Sigmoid colon (tissue), 3 donors: Measurements from ENCODE around the gene PRR7.

Source experiments
- POLR2A ChIP-seq, 2 donors: fragments of 450-650 bp; IDR thresholded peaks; one replicate each; pipeline ENCODE4 v1.6.1; 2016; ENCODE audit warnings: antibody characterized with exemption in 2 of 2, mild to moderate bottlenecking in 2 of 2, moderate library complexity in 2 of 2
- TF ChIP-seq, protein P1 (sequence below), 4 experiments: fragments of 450-650 bp in 3 of 4; fragments of 200-600 bp in 1 of 4; IDR thresholded peaks; one replicate each; pipeline ENCODE4 v1.5.1; 2016 to 2019; ENCODE audit warnings: antibody characterized with exemption in 4 of 4, mild to moderate bottlenecking in 3 of 4, moderate library complexity in 2 of 4

DNA sequence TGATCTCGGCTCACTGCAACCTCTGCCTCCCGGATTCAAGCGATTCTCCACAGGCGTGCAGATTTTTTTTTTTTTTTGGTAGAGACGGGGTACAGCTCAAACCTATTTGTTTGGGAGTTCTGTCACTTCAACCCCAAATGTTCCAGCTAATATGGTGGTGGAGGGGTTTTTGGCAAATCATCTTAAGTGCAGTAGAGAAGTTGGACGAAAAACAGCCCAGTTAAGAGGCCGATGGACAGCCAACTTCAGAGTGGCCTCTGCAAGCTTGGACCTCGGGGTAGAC is 756 bp upstream of the PRR7 start:
- TF ChIP-seq, protein P1, sequence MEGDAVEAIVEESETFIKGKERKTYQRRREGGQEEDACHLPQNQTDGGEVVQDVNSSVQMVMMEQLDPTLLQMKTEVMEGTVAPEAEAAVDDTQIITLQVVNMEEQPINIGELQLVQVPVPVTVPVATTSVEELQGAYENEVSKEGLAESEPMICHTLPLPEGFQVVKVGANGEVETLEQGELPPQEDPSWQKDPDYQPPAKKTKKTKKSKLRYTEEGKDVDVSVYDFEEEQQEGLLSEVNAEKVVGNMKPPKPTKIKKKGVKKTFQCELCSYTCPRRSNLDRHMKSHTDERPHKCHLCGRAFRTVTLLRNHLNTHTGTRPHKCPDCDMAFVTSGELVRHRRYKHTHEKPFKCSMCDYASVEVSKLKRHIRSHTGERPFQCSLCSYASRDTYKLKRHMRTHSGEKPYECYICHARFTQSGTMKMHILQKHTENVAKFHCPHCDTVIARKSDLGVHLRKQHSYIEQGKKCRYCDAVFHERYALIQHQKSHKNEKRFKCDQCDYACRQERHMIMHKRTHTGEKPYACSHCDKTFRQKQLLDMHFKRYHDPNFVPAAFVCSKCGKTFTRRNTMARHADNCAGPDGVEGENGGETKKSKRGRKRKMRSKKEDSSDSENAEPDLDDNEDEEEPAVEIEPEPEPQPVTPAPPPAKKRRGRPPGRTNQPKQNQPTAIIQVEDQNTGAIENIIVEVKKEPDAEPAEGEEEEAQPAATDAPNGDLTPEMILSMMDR (IDR thresholded peaks at IDR 0.05), result no peak
- TF ChIP-seq POLR2A (IDR thresholded peaks at IDR 0.05), result no peak
